Measurements from ENCODE around the gene TSPAN2.

The TSPAN2 gene

DNA sequence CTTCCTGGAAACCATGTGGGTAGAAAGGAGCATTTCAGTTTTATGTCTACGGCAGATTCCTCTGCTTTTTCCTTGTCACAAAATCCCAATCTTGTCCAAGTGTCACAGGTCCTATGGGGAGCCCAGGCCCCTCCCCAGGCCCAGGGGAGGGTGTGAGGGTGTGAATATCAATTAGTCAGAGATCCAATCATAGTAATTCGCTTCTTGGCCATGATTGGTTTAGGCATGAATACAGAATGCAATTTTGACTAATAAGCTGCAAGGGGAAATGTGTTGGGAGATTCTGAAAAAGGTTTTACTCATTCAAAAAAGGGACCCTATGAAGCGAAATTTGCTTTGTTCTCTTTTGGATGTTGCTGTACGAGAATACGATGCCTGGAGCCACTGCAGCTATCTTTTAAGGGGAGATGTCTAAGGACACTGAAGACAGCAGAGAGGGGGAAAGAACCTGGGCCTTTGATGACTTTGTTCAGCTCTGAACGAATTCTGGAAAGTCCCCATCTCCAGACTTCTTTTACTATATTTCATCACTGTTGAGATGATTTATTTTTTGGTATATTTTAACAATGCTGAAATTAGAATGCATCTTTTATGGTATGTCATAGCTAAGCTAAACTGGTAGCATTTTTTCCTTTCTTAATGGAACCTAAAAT is 18.2 kb downstream of the TSPAN2 start:
- Histone ChIP-seq H2BK15ac (replicated peaks; ENCODE audit: low read depth) (no peak overlapping the region), H3K9ac (ENCODE audit: low read length) (no peak overlapping the region), H3K4me2 (ENCODE audit: low read length) (no peak overlapping the region), H3K23ac (ENCODE audit: low read length) (no peak overlapping the region), H3K4me3 (ENCODE audit: low read length) (no peak overlapping the region), H2BK5ac (ENCODE audit: low read length) (no peak overlapping the region), H4K5ac (ENCODE audit: low read length) (no peak overlapping the region), H2BK120ac (ENCODE audit: low read depth, low read length) (no peak overlapping the region), H3K4ac (ENCODE audit: low read depth, low read length) (no peak overlapping the region), H3K27me3 (ENCODE audit: insufficient read depth, low read length, poor library complexity) (no peaks in the 10 kb centered on the region), H4K8ac (ENCODE audit: low read depth, low read length) (no peak overlapping the region), H3K4me1 (ENCODE audit: control insufficient read depth, low read depth, low read length) (no peaks in the 10 kb centered on the region), H3K27ac (ENCODE audit: low read depth, low read length) (no peak overlapping the region), H3K79me2 (ENCODE audit: control insufficient read depth, insufficient read depth, low read length) (no peaks in the 10 kb centered on the region), H2AK5ac (ENCODE audit: low read length) (no peak overlapping the region), H3K18ac (ENCODE audit: low read length) (no peak overlapping the region), H3K79me1 (ENCODE audit: low read length) (no peaks in the 10 kb centered on the region), H3K36me3 (ENCODE audit: control insufficient read depth, insufficient read depth, low read length) (no peaks in the 10 kb centered on the region), H3K56ac (ENCODE audit: low read length) (no peak overlapping the region)
- WGBS (ENCODE audit: extremely low coverage, insufficient coverage, low lambda C conversion rate) = no CpG with 5 or more reads among the region's 6 CpGs
- no peak for DNase-seq

DNA sequence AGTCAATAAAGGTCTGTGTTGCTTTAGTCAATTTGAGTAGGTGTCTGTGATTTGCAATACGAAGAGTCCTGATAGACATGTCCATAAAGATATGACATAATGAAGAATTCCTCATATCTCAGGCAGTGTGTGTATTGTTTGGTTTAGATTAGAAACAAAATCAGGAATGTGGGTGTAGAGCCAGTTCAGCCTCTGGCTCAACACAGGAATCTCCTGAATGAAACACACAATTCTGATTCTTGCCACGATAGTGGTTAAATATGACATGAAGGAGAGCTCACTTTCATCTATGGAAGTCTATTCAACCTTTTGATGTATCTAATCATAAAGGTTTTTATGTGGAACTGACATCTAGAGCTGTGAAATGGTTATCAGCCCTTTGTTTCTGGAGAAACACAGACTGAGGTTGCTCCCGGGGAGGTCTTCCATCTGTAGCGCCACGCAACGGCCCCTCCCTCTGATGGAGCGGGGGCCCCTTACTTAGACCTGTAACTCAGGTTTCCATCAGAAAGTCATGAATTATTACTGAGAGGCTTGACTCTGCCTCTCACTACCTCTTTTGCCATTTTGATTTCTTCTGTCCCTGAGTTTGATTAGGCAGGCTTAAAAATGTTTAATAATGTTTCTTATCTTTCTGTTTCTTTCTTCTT is 19.5 kb downstream of the TSPAN2 start:
- H4K8ac ChIP-seq (ENCODE audit: low read depth, low read length) = no peak overlapping the region
- H3K4me2 ChIP-seq (ENCODE audit: low read length) = no peak overlapping the region
- no peak overlapping the region for H3K18ac ChIP-seq (ENCODE audit: low read length)
- no peak overlapping the region for H3K9ac ChIP-seq (ENCODE audit: low read length)
- H3K79me1 ChIP-seq (ENCODE audit: low read length) = no peaks in the 10 kb centered on the region
- no peak overlapping the region for H3K23ac ChIP-seq (ENCODE audit: low read length)
- H2AK5ac ChIP-seq (ENCODE audit: low read length) = no peak overlapping the region
- no peak overlapping the region for H3K4me3 ChIP-seq (ENCODE audit: low read length)
- no peak overlapping the region for H3K56ac ChIP-seq (ENCODE audit: low read length)
- H3K36me3 ChIP-seq (ENCODE audit: control insufficient read depth, insufficient read depth, low read length) = no peaks in the 10 kb centered on the region
- no peak overlapping the region for H2BK5ac ChIP-seq (ENCODE audit: low read length)
- no peaks in the 10 kb centered on the region for H3K4me1 ChIP-seq (ENCODE audit: control insufficient read depth, low read depth, low read length)
- no peak overlapping the region for H4K5ac ChIP-seq (ENCODE audit: low read length)
- no peak overlapping the region for H2BK15ac ChIP-seq (replicated peaks; ENCODE audit: low read depth)
- H3K27ac ChIP-seq (ENCODE audit: low read depth, low read length) = no peak overlapping the region
- no peak overlapping the region for H3K4ac ChIP-seq (ENCODE audit: low read depth, low read length)
- DNase-seq = no peak
- H3K27me3 ChIP-seq (ENCODE audit: insufficient read depth, low read length, poor library complexity) = no peaks in the 10 kb centered on the region
- no CpG with 5 or more reads among the region's 7 CpGs for WGBS (ENCODE audit: extremely low coverage, insufficient coverage, low lambda C conversion rate)
- no peak overlapping the region for H2BK120ac ChIP-seq (ENCODE audit: low read depth, low read length)
- H3K79me2 ChIP-seq (ENCODE audit: control insufficient read depth, insufficient read depth, low read length) = no peaks in the 10 kb centered on the region

DNA sequence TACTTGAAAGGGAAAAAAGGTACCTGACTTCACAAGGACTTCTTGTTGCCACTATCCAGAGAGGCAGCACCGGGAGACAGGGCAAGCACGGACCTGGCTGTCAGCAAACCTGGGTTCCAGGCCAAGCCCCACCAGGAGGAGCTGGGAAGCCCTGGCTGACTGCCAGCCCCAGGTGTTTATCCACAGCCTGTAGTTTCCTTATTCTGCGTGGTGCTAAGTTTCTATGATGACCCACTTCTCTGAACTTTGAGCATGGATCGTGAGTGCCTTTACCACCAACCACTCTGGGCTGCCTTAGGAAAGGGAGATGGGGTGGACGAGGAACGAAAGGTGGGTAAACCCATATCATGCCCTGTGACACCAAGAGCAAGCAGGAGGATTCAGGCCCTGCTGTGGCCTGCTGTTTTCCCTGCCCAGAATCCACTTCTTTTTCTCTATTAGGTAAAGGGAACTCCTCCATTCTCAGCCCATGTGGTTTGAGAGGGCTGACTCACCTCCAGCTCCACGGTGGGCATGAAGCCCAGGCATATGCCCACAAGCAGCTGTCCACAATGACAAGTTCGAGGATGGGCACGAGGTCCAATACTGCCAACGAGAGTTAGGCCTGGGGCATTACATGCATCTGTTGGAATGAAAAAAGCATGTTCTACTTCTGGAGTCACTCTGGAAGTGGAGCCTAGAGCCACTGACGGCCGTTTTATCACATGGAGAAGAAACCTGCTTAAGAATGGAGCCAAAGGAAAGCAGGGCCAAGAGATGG is 20.3 kb downstream of the TSPAN2 start:
- Histone ChIP-seq H4K5ac (ENCODE audit: low read length) (no peak overlapping the region), H2AK5ac (ENCODE audit: low read length) (no peak overlapping the region), H2BK120ac (ENCODE audit: low read depth, low read length) (no peak overlapping the region), H3K4ac (ENCODE audit: low read depth, low read length) (no peak overlapping the region), H3K79me2 (ENCODE audit: control insufficient read depth, insufficient read depth, low read length) (no peaks in the 10 kb centered on the region), H3K4me3 (ENCODE audit: low read length) (no peak overlapping the region), H4K8ac (ENCODE audit: low read depth, low read length) (no peak overlapping the region), H3K9ac (ENCODE audit: low read length) (no peak overlapping the region), H3K27ac (ENCODE audit: low read depth, low read length) (no peak overlapping the region), H3K18ac (ENCODE audit: low read length) (no peak overlapping the region), H2BK5ac (ENCODE audit: low read length) (no peak overlapping the region), H3K36me3 (ENCODE audit: control insufficient read depth, insufficient read depth, low read length) (no peaks in the 10 kb centered on the region), H3K4me1 (ENCODE audit: control insufficient read depth, low read depth, low read length) (no peaks in the 10 kb centered on the region), H3K27me3 (ENCODE audit: insufficient read depth, low read length, poor library complexity) (no peaks in the 10 kb centered on the region), H3K23ac (ENCODE audit: low read length) (no peak overlapping the region), H3K79me1 (ENCODE audit: low read length) (no peaks in the 10 kb centered on the region), H2BK15ac (replicated peaks; ENCODE audit: low read depth) (no peak overlapping the region), H3K56ac (ENCODE audit: low read length) (no peak overlapping the region), H3K4me2 (ENCODE audit: low read length) (no peak overlapping the region)
- no peak for DNase-seq
- WGBS (ENCODE audit: extremely low coverage, insufficient coverage, low lambda C conversion rate) = no CpG with 5 or more reads among the region's 12 CpGs

DNA sequence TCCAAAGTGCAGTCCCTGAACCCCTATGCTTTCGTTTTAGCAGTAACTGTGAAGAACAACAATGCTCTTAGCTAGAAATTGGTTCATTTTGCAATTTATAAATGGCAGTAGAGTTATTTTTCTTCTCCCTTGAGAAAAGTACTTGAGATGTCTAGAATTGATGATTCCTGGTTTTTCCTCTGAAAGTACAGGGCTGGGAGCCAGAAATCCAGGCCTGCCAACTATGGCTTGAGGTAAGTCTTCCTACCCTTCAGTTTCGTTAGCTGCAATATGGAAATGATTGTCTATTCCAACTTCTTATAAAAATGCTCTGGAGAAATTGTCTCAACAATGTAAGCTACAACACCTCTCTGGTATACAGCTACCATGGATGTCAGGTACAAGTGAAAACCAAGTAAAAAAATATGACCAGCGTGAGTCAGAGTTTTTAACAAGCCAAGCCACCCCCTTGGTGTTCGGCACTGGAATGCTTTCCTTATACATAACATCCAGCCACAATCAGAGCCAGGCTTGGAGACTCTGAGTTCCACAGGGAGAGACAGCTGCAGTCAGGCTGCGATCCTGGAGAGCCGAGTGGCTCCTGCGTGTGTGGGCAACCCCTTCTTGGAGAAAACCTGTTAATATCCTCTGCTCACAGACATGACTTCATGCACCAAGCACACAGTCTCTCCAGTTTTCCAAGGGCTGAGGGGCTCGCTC is 22.0 kb downstream of the TSPAN2 start:
- Histone ChIP-seq H3K18ac (ENCODE audit: low read length) (no peak overlapping the region), H3K79me2 (ENCODE audit: control insufficient read depth, insufficient read depth, low read length) (no peaks in the 10 kb centered on the region), H3K36me3 (ENCODE audit: control insufficient read depth, insufficient read depth, low read length) (no peaks in the 10 kb centered on the region), H3K56ac (ENCODE audit: low read length) (no peak overlapping the region), H3K9ac (ENCODE audit: low read length) (no peak overlapping the region), H4K8ac (ENCODE audit: low read depth, low read length) (no peak overlapping the region), H2BK15ac (replicated peaks; ENCODE audit: low read depth) (no peak overlapping the region), H3K27ac (ENCODE audit: low read depth, low read length) (no peak overlapping the region), H3K27me3 (ENCODE audit: insufficient read depth, low read length, poor library complexity) (no peaks in the 10 kb centered on the region), H3K4ac (ENCODE audit: low read depth, low read length) (no peak overlapping the region), H3K4me2 (ENCODE audit: low read length) (no peak overlapping the region), H2BK120ac (ENCODE audit: low read depth, low read length) (no peak overlapping the region), H3K79me1 (ENCODE audit: low read length) (no peaks in the 10 kb centered on the region), H3K4me1 (ENCODE audit: control insufficient read depth, low read depth, low read length) (no peaks in the 10 kb centered on the region), H4K5ac (ENCODE audit: low read length) (no peak overlapping the region), H2BK5ac (ENCODE audit: low read length) (no peak overlapping the region), H2AK5ac (ENCODE audit: low read length) (no peak overlapping the region), H3K23ac (ENCODE audit: low read length) (no peak overlapping the region), H3K4me3 (ENCODE audit: low read length) (no peak overlapping the region)
- DNase-seq = no peak
- WGBS (ENCODE audit: extremely low coverage, insufficient coverage, low lambda C conversion rate) = no CpG with 5 or more reads among the region's 8 CpGs

DNA sequence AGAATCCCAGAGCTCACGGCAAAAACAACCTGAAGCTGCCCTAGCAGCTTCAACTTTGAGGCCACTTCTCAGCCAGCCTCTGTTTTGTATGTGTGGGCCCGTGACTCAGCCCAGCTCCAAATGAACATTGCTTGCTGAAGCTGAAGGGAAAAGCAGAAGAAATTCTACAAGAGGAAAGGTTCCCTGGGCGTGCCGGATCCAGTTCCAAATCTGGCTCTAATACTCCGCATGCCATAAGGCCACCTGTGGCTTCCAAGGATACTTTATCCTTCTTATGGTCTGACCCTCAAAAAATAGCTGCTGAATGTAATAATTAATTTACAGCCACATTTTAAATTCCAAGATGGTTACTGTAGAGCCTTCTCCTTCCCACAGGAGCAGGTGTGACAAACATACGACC is 24.3 kb downstream of the TSPAN2 start:
- no CpG with 5 or more reads among the region's 6 CpGs for WGBS (ENCODE audit: extremely low coverage, insufficient coverage, low lambda C conversion rate)

More for the DNA sequence above, 24.3 kb downstream of the TSPAN2 start:
- no peak overlapping the region for H2AK5ac ChIP-seq (ENCODE audit: low read length)
- H3K27ac ChIP-seq (ENCODE audit: low read depth, low read length) = no peak overlapping the region
- no peak overlapping the region for H4K5ac ChIP-seq (ENCODE audit: low read length)
- no peak overlapping the region for H3K23ac ChIP-seq (ENCODE audit: low read length)
- no peak overlapping the region for H3K4me2 ChIP-seq (ENCODE audit: low read length)
- no peak overlapping the region for H2BK5ac ChIP-seq (ENCODE audit: low read length)
- no peak overlapping the region for H3K4me3 ChIP-seq (ENCODE audit: low read length)
- H3K79me1 ChIP-seq (ENCODE audit: low read length) = no peaks in the 10 kb centered on the region
- H3K18ac ChIP-seq (ENCODE audit: low read length) = no peak overlapping the region
- H2BK120ac ChIP-seq (ENCODE audit: low read depth, low read length) = no peak overlapping the region
- no peaks in the 10 kb centered on the region for H3K27me3 ChIP-seq (ENCODE audit: insufficient read depth, low read length, poor library complexity)
- no peak overlapping the region for H4K8ac ChIP-seq (ENCODE audit: low read depth, low read length)
- no peaks in the 10 kb centered on the region for H3K4me1 ChIP-seq (ENCODE audit: control insufficient read depth, low read depth, low read length)
- no peak overlapping the region for H3K9ac ChIP-seq (ENCODE audit: low read length)
- no peaks in the 10 kb centered on the region for H3K79me2 ChIP-seq (ENCODE audit: control insufficient read depth, insufficient read depth, low read length)
- H3K56ac ChIP-seq (ENCODE audit: low read length) = no peak overlapping the region
- no peak overlapping the region for H2BK15ac ChIP-seq (replicated peaks; ENCODE audit: low read depth)
- H3K36me3 ChIP-seq (ENCODE audit: control insufficient read depth, insufficient read depth, low read length) = no peaks in the 10 kb centered on the region
- DNase-seq = no peak
- H3K4ac ChIP-seq (ENCODE audit: low read depth, low read length) = no peak overlapping the region

Measured in mesendoderm (in vitro differentiated cells).